Measurements from ENCODE around the gene ZC3H7B.
"Not testable (repeated sequence)": the region's sequence is repeated elsewhere in the genome, so short reads cannot be mapped to it uniquely, and the experiment has no call there.

The ZC3H7B gene, protein sequence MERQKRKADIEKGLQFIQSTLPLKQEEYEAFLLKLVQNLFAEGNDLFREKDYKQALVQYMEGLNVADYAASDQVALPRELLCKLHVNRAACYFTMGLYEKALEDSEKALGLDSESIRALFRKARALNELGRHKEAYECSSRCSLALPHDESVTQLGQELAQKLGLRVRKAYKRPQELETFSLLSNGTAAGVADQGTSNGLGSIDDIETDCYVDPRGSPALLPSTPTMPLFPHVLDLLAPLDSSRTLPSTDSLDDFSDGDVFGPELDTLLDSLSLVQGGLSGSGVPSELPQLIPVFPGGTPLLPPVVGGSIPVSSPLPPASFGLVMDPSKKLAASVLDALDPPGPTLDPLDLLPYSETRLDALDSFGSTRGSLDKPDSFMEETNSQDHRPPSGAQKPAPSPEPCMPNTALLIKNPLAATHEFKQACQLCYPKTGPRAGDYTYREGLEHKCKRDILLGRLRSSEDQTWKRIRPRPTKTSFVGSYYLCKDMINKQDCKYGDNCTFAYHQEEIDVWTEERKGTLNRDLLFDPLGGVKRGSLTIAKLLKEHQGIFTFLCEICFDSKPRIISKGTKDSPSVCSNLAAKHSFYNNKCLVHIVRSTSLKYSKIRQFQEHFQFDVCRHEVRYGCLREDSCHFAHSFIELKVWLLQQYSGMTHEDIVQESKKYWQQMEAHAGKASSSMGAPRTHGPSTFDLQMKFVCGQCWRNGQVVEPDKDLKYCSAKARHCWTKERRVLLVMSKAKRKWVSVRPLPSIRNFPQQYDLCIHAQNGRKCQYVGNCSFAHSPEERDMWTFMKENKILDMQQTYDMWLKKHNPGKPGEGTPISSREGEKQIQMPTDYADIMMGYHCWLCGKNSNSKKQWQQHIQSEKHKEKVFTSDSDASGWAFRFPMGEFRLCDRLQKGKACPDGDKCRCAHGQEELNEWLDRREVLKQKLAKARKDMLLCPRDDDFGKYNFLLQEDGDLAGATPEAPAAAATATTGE

GRCh38 chr22:41301085-41302020 lies at the start of gene ZC3H7B:
ZC3H7B (plus strand) TSS chr22:41301525; CDS start chr22:41320661, 19,136 bp downstream.
- DNase-seq, result peak; percentile 68 to 71

DNA sequence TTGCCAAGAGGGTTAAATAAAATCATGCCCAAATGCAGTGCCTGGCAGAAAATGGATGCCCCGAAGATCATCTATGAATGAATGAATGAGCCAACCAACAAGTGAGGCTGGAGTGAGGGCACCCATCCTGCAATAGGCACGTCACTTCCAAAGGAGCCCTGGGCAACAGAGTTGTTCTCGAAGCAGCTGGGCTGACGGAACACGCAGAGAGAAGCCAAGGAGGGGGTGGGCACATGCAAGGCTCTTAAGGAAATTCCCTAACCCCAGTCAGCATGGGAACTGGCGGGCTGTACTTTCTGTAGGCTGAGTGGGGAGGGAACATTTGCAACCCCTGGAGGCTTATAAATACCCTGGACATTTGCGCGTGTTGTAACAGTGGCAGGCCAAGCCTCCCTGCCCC lies 49.0 kb upstream of the ZC3H7B start:
- DNase-seq, result no peak

- no peak for DNase-seq
Observed at GRCh38 chr22:41254230-41254629, 47.1 kb upstream of the ZC3H7B start.

DNA sequence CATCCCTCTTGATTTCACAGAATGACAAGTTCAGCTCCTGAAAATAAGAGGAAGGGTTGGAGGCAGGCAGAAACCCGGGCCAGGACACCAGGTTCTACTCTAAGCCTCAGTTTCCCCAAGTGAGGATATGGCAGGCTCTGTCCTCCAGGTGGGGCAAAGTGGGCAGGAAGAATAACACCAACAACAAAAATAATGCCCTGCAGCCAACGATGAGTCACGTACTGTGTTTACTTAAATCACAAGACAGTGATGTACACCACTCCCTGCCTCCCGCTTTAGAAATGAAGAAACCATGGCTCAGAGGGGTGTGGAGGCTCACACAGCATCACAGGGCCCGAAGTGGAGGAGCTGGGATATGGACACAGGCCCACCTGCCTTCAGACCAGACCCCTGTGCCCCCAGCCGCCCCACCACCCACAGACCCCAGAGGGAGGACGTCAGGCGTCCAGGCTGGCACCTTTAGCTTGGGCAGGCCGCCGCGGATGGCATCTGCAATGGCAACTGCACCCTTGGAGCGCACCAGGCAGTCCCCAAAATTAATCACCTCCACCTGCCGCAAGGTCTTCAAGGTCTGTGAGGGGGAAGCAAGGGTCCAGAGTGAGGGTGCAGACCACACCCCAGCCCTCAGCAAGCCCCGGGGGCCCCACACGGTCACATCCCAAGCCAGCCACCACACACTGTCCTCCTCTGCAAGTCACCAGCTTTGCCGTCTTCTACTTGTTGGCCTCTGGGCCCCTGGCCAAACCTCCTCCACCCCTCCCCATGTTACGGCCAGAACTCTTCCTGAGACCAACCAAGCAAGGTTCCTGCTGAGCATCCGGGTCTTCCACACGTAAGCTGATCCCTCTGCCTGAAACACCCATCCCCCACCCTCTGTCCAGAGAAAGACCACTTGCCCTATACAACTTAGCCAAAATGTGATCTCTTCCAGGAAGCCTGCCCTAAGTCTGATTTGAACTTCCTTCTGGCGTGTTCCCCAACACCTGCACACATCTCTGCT lies 44.8 kb upstream of the ZC3H7B start:
- no peak for DNase-seq

GRCh38 chr22:41257696-41258095 lies 43.6 kb upstream of the ZC3H7B start:
- no peak for DNase-seq

DNA sequence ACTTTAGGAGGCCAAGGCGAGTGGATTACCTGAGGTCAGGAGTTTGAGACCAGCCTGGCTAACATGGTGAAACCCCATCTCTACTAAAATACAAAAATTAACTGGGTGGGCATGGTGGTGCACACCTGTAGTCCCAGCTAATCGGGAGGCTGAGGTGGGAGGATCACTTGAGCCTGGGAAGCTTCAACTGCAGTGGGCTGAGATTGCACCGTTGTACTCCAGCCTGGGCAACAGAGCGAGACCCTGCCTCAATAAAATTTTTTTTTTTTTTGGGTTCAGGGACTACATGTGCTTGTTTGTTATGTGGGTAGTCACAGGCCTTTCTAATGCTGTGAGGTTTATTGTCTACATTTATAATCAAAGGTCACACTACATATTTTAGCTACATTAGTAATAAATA lies 41.6 kb upstream of the ZC3H7B start:
- not testable (repeated sequence) for DNase-seq

DNA sequence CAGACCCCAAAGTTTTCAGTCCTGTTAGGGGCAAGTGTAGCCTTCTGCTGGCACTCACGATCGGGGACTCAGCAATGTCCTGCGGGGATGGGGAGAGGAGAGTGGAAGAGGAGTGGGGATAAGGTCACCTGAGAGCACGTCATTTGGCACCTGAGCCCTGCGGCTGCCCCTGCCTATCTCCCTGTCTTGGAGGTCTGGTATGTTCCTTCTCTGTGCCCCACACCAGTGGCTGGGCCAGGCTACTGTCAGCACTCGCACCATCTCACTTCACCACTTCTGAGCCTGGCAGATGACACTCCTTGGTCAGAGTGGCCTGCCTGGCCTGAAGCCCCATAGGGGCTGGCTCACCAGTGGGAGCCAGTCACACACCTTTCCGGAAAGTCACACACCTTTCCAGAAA lies 40.5 kb upstream of the ZC3H7B start:
- no peak for DNase-seq

GRCh38 chr22:41261541-41262249 lies 39.6 kb upstream of the ZC3H7B start:
- DNase-seq, result no peak

DNA sequence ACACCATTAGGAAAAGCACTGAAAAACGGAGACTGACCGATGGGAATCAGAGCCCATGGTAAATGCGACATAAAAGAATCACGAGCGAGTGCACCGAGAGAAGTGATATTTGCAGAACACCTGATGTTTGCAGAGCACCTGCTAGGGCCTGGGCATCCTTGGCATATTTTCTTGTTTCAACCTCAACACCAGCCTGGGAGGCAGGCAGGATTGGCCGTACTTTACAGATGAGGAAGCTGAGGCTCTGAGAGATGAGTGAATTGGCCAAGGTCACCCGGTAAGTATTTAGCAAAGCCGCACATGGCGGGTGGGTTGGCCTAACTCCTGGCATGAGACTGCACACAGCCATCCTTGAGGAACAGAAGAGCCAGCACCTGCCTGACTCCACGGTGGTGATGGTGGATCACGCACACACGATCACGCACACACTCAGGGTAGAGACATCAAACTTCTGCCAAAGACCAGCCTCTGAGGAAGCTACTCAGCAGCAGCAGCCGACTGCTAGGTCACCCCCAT lies 39.0 kb upstream of the ZC3H7B start:
- DNase-seq, result no peak

- DNase-seq, result no peak
Observed at GRCh38 chr22:41263704-41264103, 37.6 kb upstream of the ZC3H7B start.

DNA sequence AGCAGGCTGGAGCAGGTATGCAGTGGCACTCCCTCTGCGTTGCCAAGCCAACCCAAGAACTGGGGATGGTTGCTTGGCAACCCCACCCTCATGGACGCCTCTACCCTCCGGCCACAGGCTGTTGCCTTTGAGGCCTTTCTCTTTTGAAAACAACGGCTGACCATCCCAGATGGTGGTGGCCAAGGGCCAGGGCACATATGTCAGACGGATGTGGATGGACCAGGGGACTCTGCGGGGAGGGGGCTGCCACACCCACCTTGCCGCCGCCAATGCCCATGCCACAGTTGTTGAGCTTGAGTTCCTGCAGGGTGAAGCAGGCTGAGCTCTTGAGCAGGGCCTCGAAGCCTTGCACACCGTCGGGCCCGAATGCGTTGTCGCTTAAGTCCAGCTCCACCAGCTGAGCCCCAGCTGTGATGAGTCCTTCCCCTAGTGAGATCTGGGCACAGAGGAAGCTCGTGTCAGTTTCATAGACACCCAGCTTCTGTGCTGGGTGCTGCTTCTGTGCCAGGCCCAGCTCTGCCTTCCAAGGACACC lies 36.9 kb upstream of the ZC3H7B start:
- DNase-seq, result no peak

- no peak for DNase-seq
Observed at GRCh38 chr22:41267958-41268357, 33.4 kb upstream of the ZC3H7B start.

DNA sequence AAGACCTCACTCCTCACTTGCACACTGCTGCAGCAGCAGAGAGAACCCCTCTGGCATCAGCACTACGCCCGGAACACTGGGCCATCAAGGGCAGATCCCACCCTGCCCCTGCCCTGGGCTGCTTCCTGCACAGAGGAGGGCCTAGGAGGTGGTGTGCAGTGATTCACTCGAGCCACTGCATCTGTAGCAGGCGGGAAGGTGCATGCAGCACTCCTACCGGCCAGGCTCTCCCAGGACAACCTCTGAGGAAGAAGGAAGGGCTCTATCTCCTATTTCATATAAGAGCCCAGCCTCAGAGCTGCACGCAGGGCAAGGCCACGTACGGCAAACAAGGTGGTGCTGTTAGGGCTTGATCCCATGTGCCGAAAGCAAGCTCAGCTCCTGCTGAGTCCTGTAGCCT lies 29.5 kb upstream of the ZC3H7B start:
- no peak for DNase-seq

GRCh38 chr22:41273128-41273527 lies 28.2 kb upstream of the ZC3H7B start:
- no peak for DNase-seq

GRCh38 chr22:41274856-41275255 lies 26.5 kb upstream of the ZC3H7B start:
- DNase-seq, result no peak

- no peak for DNase-seq
Observed at GRCh38 chr22:41280065-41280464, 21.3 kb upstream of the ZC3H7B start.

- no peak for DNase-seq
Observed at GRCh38 chr22:41280854-41281253, 20.5 kb upstream of the ZC3H7B start.

- DNase-seq, result no peak
Observed at GRCh38 chr22:41284465-41284864, 16.9 kb upstream of the ZC3H7B start.

DNA sequence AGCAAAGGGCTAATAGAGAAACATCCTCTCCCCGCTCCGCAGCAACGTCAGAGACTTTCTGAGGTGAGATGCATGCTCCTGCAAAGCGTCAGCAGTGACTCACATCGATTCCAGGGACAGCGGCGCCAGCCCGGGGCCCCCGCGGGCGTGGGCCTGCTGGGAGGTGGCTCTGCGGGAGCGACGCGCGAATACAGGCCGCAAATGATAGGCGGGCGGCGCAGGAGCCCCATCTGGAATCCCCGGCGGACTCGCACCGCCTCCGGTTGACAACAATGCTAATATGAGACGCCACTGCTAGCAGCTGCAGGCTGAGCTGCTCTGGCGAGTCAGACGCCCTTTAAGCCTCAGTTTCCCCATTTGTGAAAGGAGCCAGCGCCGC lies 15.9 kb upstream of the ZC3H7B start:
- peak; percentile 81 to 83 for DNase-seq

Measured in stimulated activated CD4-positive, alpha-beta T cell treated with anti-CD3 and anti-CD28 coated beads, Interleukin-2, amount 100 ng/mL, for 48 hours (primary cell).